ENCODE results near the gene ALG10. TPM values are rescaled to one million over a fixed set of nuclear protein-coding genes. Genes with fewer than 3 reads are reported as not detected.

The ALG10 gene, protein sequence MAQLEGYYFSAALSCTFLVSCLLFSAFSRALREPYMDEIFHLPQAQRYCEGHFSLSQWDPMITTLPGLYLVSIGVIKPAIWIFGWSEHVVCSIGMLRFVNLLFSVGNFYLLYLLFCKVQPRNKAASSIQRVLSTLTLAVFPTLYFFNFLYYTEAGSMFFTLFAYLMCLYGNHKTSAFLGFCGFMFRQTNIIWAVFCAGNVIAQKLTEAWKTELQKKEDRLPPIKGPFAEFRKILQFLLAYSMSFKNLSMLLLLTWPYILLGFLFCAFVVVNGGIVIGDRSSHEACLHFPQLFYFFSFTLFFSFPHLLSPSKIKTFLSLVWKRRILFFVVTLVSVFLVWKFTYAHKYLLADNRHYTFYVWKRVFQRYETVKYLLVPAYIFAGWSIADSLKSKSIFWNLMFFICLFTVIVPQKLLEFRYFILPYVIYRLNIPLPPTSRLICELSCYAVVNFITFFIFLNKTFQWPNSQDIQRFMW
- total RNA-seq, result 9.0 and 9.6 TPM in 2 replicates

DNA sequence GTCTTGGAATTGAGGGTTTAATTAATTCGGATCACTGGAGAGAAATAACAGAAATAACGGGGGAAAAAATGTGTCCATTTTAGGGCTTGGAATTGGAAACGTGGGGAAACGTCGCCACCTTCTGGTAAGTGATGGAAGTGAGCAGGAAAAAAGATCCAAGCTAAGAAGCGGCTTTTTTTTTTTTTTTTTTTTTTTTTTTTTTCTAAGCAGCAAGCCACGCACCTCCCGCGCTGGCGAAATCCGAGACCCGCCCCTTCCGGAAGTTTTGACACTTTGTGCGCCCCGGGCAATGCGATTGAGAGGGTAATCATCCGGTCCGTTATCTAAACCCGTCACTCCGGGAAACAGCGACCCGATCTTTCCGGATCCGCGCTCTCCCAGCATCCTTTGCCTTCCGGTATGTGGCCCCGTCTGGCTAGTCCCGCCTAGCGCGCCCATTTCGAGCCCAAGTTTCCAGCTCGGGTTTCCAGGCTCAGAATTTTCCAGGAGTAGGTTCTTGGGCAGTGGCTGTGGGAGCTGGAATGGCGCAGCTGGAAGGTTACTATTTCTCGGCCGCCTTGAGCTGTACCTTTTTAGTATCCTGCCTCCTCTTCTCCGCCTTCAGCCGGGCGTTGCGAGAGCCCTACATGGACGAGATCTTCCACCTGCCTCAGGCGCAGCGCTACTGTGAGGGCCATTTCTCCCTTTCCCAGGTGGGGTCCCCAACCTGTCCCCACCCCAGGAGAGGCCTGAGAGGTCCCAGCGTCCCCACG is at the start of gene ALG10:
Gene ALG10, plus strand, starts transcription at position 418 of the 752 bp plus-strand sequence. Its CDS starts 104 bp downstream, at position 522.

All from nasal cavity respiratory epithelium epithelial cell of viscerocranial mucosa (primary cell).